H1 (cell line): Measurements from ENCODE around the gene CRIP1. TPM values are rescaled to one million over a fixed set of nuclear protein-coding genes. Genes with fewer than 3 reads are reported as not detected.

Experiments
- EGR1 ChIP-seq: IDR thresholded peaks from 2 replicates; pipeline ENCODE4 v1.6.1; 2011; ENCODE audit warnings: low read depth, low read length, borderline replicate concordance
- EZH2 ChIP-seq: fragments of 200-600 bp; sonication (generic); IDR thresholded peaks from 2 replicates; pipeline ENCODE4 v1.7.1; 2012; ENCODE audit warnings: low read depth, mild to moderate bottlenecking, moderate library complexity, low read length, inconsistent platforms; ENCODE audit not compliant: severe bottlenecking
- JUND ChIP-seq: IDR thresholded peaks from 2 replicates; pipeline ENCODE4 v1.6.1; 2011; ENCODE audit warnings: mild to moderate bottlenecking, improper control_type of control experiment, low read length
- POLR2AphosphoS5 ChIP-seq: IDR thresholded peaks from 2 replicates; pipeline ENCODE4 v1.6.1; 2011; ENCODE audit warnings: low read depth, low read length
- RBBP5 ChIP-seq: IDR thresholded peaks from 2 replicates; pipeline ENCODE4 v1.7.1; 2012; ENCODE audit warnings: low read depth, mild to moderate bottlenecking, inconsistent platforms, low read length, moderate library complexity, borderline replicate concordance
- SP2 ChIP-seq: IDR thresholded peaks from 2 replicates; pipeline ENCODE4 v1.6.1; 2012; ENCODE audit warnings: mild to moderate bottlenecking, low read length, inconsistent platforms
- polyA plus RNA-seq, 7 experiments: library from polyadenylated mRNA; depleted of rRNA in 3 of 7; stranded (reverse) in 5 of 7; unstranded in 2 of 7; fragments of >200 nt in 5 of 7; fragments of 200-250 nt in 2 of 7; gene quantifications; 1 replicate in 5 of 7; 2 replicates in 1 of 7; 4 replicates in 1 of 7; pipeline versions ENCODE4 v1.2.1 to v1.2.3, GENCODE V29; 2011 to 2013; ENCODE audit warnings: missing spikeins in 2 of 7, mixed read lengths in 2 of 7
- total RNA-seq: library from RNA; stranded (reverse); fragmentation: NEBNext Ultra II Directional; extraction: Animal tissue kit (Norgen Biotek cat#: 25700); gene quantifications from 2 replicates; pipeline ENCODE4 v1.2.1, GENCODE V29; 2021
- TF ChIP-seq, protein P1 (sequence below): fragments of 300-600 bp; sonication (generic); IDR thresholded peaks from 2 replicates; pipeline ENCODE4 v1.7.1; 2012; ENCODE audit warnings: low read length, moderate library complexity, mild to moderate bottlenecking, inconsistent platforms; ENCODE audit not compliant: insufficient replicate concordance

CRIP1 gene
- total and polyA plus RNA-seq, 2 of the 8 experiments (the other 6 are each of a cell fraction or from before 2014, with no cell fraction given): 1.2 to 2.2 TPM

- TF ChIP-seq, protein P1, sequence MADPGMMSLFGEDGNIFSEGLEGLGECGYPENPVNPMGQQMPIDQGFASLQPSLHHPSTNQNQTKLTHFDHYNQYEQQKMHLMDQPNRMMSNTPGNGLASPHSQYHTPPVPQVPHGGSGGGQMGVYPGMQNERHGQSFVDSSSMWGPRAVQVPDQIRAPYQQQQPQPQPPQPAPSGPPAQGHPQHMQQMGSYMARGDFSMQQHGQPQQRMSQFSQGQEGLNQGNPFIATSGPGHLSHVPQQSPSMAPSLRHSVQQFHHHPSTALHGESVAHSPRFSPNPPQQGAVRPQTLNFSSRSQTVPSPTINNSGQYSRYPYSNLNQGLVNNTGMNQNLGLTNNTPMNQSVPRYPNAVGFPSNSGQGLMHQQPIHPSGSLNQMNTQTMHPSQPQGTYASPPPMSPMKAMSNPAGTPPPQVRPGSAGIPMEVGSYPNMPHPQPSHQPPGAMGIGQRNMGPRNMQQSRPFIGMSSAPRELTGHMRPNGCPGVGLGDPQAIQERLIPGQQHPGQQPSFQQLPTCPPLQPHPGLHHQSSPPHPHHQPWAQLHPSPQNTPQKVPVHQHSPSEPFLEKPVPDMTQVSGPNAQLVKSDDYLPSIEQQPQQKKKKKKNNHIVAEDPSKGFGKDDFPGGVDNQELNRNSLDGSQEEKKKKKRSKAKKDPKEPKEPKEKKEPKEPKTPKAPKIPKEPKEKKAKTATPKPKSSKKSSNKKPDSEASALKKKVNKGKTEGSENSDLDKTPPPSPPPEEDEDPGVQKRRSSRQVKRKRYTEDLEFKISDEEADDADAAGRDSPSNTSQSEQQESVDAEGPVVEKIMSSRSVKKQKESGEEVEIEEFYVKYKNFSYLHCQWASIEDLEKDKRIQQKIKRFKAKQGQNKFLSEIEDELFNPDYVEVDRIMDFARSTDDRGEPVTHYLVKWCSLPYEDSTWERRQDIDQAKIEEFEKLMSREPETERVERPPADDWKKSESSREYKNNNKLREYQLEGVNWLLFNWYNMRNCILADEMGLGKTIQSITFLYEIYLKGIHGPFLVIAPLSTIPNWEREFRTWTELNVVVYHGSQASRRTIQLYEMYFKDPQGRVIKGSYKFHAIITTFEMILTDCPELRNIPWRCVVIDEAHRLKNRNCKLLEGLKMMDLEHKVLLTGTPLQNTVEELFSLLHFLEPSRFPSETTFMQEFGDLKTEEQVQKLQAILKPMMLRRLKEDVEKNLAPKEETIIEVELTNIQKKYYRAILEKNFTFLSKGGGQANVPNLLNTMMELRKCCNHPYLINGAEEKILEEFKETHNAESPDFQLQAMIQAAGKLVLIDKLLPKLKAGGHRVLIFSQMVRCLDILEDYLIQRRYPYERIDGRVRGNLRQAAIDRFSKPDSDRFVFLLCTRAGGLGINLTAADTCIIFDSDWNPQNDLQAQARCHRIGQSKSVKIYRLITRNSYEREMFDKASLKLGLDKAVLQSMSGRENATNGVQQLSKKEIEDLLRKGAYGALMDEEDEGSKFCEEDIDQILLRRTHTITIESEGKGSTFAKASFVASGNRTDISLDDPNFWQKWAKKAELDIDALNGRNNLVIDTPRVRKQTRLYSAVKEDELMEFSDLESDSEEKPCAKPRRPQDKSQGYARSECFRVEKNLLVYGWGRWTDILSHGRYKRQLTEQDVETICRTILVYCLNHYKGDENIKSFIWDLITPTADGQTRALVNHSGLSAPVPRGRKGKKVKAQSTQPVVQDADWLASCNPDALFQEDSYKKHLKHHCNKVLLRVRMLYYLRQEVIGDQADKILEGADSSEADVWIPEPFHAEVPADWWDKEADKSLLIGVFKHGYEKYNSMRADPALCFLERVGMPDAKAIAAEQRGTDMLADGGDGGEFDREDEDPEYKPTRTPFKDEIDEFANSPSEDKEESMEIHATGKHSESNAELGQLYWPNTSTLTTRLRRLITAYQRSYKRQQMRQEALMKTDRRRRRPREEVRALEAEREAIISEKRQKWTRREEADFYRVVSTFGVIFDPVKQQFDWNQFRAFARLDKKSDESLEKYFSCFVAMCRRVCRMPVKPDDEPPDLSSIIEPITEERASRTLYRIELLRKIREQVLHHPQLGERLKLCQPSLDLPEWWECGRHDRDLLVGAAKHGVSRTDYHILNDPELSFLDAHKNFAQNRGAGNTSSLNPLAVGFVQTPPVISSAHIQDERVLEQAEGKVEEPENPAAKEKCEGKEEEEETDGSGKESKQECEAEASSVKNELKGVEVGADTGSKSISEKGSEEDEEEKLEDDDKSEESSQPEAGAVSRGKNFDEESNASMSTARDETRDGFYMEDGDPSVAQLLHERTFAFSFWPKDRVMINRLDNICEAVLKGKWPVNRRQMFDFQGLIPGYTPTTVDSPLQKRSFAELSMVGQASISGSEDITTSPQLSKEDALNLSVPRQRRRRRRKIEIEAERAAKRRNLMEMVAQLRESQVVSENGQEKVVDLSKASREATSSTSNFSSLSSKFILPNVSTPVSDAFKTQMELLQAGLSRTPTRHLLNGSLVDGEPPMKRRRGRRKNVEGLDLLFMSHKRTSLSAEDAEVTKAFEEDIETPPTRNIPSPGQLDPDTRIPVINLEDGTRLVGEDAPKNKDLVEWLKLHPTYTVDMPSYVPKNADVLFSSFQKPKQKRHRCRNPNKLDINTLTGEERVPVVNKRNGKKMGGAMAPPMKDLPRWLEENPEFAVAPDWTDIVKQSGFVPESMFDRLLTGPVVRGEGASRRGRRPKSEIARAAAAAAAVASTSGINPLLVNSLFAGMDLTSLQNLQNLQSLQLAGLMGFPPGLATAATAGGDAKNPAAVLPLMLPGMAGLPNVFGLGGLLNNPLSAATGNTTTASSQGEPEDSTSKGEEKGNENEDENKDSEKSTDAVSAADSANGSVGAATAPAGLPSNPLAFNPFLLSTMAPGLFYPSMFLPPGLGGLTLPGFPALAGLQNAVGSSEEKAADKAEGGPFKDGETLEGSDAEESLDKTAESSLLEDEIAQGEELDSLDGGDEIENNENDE: no peak
- TF ChIP-seq EZH2 (no peak), POLR2AphosphoS5 (no peak), RBBP5 (no peak), SP2 (no peak), JUND (no peak), EGR1 (no peak)
- TF ChIP-seq, all 59 proteins: peak for 0
These were observed 39.7 kb upstream of the CRIP1 start (continued) for GRCh38 chr14:105446971-105447370.
